Testis (tissue), 2 donors: Measurements from ENCODE around the gene MANF.

Experiments used
- CTCF ChIP-seq, 3 experiments: fragments of 450-650 bp in 2 of 3; fragments of 200-600 bp in 1 of 3; sonication (generic) in 1 of 3; IDR thresholded peaks; one replicate each; pipeline ENCODE4 v1.5.1; 2016 to 2019; ENCODE audit warnings: antibody characterized with exemption in 3 of 3, mild to moderate bottlenecking in 2 of 3, moderate library complexity in 1 of 3
- POLR2A ChIP-seq: fragments of 450-650 bp; IDR thresholded peaks from one replicate; pipeline ENCODE4 v1.6.1; 2017; ENCODE audit warnings: antibody characterized with exemption, mild to moderate bottlenecking, moderate library complexity

GRCh38 chr3:51375136-51375535 lies 10.0 kb upstream of the MANF start:
- TF ChIP-seq POLR2A (no peak), CTCF (IDR thresholded peaks at IDR 0.05) (no peak)
